Thymus (tissue), 11 donors: ENCODE data around the gene CHSY1. TPM values are rescaled to one million over a fixed set of nuclear protein-coding genes. Genes with fewer than 3 reads are reported as not detected.

ENCODE experiments used
- DNase-seq, 9 donors: peaks; one replicate each; pipeline ENCODE4 v3.0.0-alpha.2; 2013; ENCODE audit warnings: low spot score in 9 of 9, low read depth in 6 of 9, missing footprints in 1 of 9
- H3K27ac ChIP-seq, 2 donors: one replicate each; pipeline ENCODE4 v1.5.1; 2013; ENCODE audit warnings: control low read depth in 1 of 2, low read depth in 1 of 2, low read length in 1 of 2, mild to moderate bottlenecking in 1 of 2, moderate library complexity in 1 of 2
- H3K27me3 ChIP-seq, 2 donors: one replicate each; pipeline ENCODE4 v1.5.1; 2013; ENCODE audit warnings: low read length in 1 of 2; ENCODE audit not compliant: control insufficient read depth in 2 of 2, insufficient read depth in 1 of 2
- H3K36me3 ChIP-seq, 2 donors: one replicate each; pipeline ENCODE4 v1.5.1; 2013; ENCODE audit warnings: low read length in 1 of 2, mild to moderate bottlenecking in 1 of 2, moderate library complexity in 1 of 2; ENCODE audit not compliant: control insufficient read depth in 2 of 2, insufficient read depth in 2 of 2
- H3K4me1 ChIP-seq, 2 donors: one replicate each; pipeline ENCODE4 v1.5.1; 2013; ENCODE audit warnings: low read length in 2 of 2; ENCODE audit not compliant: control insufficient read depth in 2 of 2, insufficient read depth in 2 of 2
- H3K4me3 ChIP-seq, 2 donors: one replicate each; pipeline ENCODE4 v1.5.1; 2013; ENCODE audit warnings: low read length in 2 of 2, control low read depth in 1 of 2, mild to moderate bottlenecking in 1 of 2
- H3K9me3 ChIP-seq, 2 donors: one replicate each; pipeline ENCODE4 v1.5.1; 2013; ENCODE audit warnings: low read length in 1 of 2, mild to moderate bottlenecking in 1 of 2; ENCODE audit not compliant: control insufficient read depth in 2 of 2, insufficient read depth in 1 of 2
- WGBS: extraction: QIAGEN DNeasy Blood & Tissue Kit; methylation state at CpG from one replicate; pipeline ENCODE4 v1.1.7; 2013; 5-methylcytosine and 5-hydroxymethylcytosine counted together
- polyA plus RNA-seq: library from polyadenylated mRNA; stranded (reverse); fragments of 200-250 nt; gene quantifications from one replicate; pipeline ENCODE4 v1.2.3, GENCODE V29; 2013
- total RNA-seq: library from RNA; stranded (reverse); fragments of 120-200 nt; gene quantifications from one replicate; pipeline ENCODE4 v1.2.4, GENCODE V29; 2013
- donor health status: healthy.

CHSY1 gene
- total and polyA plus RNA-seq, 2 donors = 13.1 to 14.9 TPM

- H3K36me3 ChIP-seq = peaks cover 0 to 10% of the 10 kb centered on the region in 2 donors
- no peak for DNase-seq
- H3K4me1 ChIP-seq = peaks cover 0 to 31% of the 10 kb centered on the region in 2 donors
- peak overlapping the region in 1 of 2 donors; percentile 61 for H3K27ac ChIP-seq
- H3K9me3 ChIP-seq = no peaks in the 10 kb centered on the region
- WGBS = 82% methylated on average over 5 of the region's 5 CpGs
- no peaks in the 10 kb centered on the region for H3K27me3 ChIP-seq
- no peak overlapping the region for H3K4me3 ChIP-seq
Measured at GRCh38 chr15:101176625-101177024, 75.2 kb downstream of the CHSY1 start.

- Histone ChIP-seq H3K36me3 (peaks cover 0 to 10% of the 10 kb centered on the region in 2 donors), H3K4me3 (no peak overlapping the region), H3K4me1 (peaks cover 0 to 24% of the 10 kb centered on the region in 2 donors), H3K27ac (no peak overlapping the region), H3K9me3 (no peaks in the 10 kb centered on the region), H3K27me3 (no peaks in the 10 kb centered on the region)
- 21% methylated on average over 12 of the region's 12 CpGs for WGBS
- no peak for DNase-seq
Measured at GRCh38 chr15:101175401-101175800, 76.4 kb downstream of the CHSY1 start.

- DNase-seq = no peak
- Histone ChIP-seq H3K4me1 (peaks cover 0 to 23% of the 10 kb centered on the region in 2 donors), H3K9me3 (no peaks in the 10 kb centered on the region), H3K27me3 (no peaks in the 10 kb centered on the region), H3K4me3 (no peak overlapping the region), H3K27ac (no peak overlapping the region), H3K36me3 (peaks cover 0 to 10% of the 10 kb centered on the region in 2 donors)
- WGBS = 97% methylated on average over 29 of the region's 29 CpGs
Measured at GRCh38 chr15:101174152-101174920, 77.5 kb downstream of the CHSY1 start.

- Histone ChIP-seq H3K27ac (no peak overlapping the region), H3K4me1 (peaks cover 3 to 24% of the 10 kb centered on the region in 2 donors), H3K9me3 (no peaks in the 10 kb centered on the region), H3K27me3 (no peaks in the 10 kb centered on the region), H3K4me3 (no peak overlapping the region), H3K36me3 (peaks cover 0 to 7% of the 10 kb centered on the region in 2 donors)
- no peak for DNase-seq
- 97% methylated on average over 14 of the region's 14 CpGs for WGBS
Measured at GRCh38 chr15:101173233-101174119, 78.4 kb downstream of the CHSY1 start.

GRCh38 chr15:101172501-101173071 lies 79.3 kb downstream of the CHSY1 start:
- no peak overlapping the region for H3K4me3 ChIP-seq
- peaks cover 0 to 2% of the 10 kb centered on the region in 2 donors for H3K36me3 ChIP-seq
- WGBS = 90% methylated on average over 17 of the region's 17 CpGs
- peaks cover 9 to 28% of the 10 kb centered on the region in 2 donors for H3K4me1 ChIP-seq
- no peak overlapping the region for H3K27ac ChIP-seq
- no peak for DNase-seq
- H3K9me3 ChIP-seq = no peaks in the 10 kb centered on the region
- H3K27me3 ChIP-seq = no peaks in the 10 kb centered on the region

- 93% methylated on average over 12 of the region's 12 CpGs for WGBS
- Histone ChIP-seq H3K27me3 (no peaks in the 10 kb centered on the region), H3K4me1 (peaks cover 9 to 30% of the 10 kb centered on the region in 2 donors), H3K4me3 (no peak overlapping the region), H3K36me3 (no peaks in the 10 kb centered on the region), H3K9me3 (no peaks in the 10 kb centered on the region), H3K27ac (no peak overlapping the region)
- DNase-seq = no peak
Measured at GRCh38 chr15:101171954-101172353, 79.9 kb downstream of the CHSY1 start.

DNA sequence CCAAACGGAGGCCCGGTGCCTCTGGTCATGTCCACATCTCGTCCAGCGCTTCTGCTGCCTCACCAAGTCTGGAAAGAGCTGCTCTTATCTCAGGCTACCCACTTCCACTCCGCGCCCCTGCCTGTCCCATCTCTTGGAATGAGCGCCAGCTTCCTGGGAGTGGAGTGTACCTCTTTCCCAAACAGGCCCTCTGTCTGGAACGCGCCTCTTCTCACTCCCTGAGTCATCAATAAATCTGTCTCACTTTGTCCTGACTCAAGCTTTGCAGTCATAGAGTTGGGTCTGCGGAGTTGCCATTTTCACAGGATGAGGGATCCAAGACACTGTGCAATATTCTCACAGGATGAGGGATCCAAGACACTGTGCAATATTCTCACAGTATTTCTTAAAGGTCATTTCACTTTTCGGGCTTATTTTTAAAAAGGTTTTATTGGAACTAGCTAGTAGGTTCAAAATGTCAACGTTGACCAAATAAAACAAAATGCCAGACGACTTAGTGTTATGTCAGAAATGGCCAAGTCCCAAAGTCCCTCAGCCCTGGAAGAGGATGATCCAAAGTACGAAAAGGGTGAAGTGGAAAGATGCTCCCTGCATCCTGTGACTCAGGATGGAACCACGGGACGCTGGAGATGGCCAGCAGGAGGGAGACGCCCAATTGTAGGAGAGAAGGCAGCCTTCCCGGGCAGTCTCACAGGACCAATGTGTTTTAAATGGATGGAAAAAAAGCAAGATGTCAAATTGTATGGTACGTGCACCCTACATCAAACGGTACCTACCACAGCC lies 81.1 kb downstream of the CHSY1 start:
- Histone ChIP-seq H3K27me3 (no peaks in the 10 kb centered on the region), H3K27ac (no peak overlapping the region), H3K4me3 (no peak overlapping the region), H3K9me3 (peaks cover 0 to under 1% of the 10 kb centered on the region in 2 donors), H3K36me3 (no peaks in the 10 kb centered on the region), H3K4me1 (peaks cover 9 to 30% of the 10 kb centered on the region in 2 donors)
- no peak for DNase-seq
- 97% methylated on average over 20 of the region's 20 CpGs for WGBS

GRCh38 chr15:101169495-101170071 lies 82.3 kb downstream of the CHSY1 start:
- 94% methylated on average over 19 of the region's 19 CpGs for WGBS

More at GRCh38 chr15:101169495-101170071, 82.3 kb downstream of the CHSY1 start:
- Histone ChIP-seq H3K4me1 (peaks cover 9 to 26% of the 10 kb centered on the region in 2 donors), H3K27me3 (no peaks in the 10 kb centered on the region), H3K4me3 (no peak overlapping the region), H3K27ac (no peak overlapping the region), H3K36me3 (no peaks in the 10 kb centered on the region), H3K9me3 (peaks cover 1 to 8% of the 10 kb centered on the region in 2 donors)
- DNase-seq = no peak
